Stimulated activated CD4-positive, alpha-beta T cell treated with anti-CD3 and anti-CD28 coated beads, Interleukin-12 subunit alpha, Interleukin-12 subunit beta, amount 100 ng/mL, for 48 hours (primary cell): ENCODE data around the gene RPL10.
"Not testable (repeated sequence)": the region's sequence is repeated elsewhere in the genome, so short reads cannot be mapped to it uniquely, and the experiment has no call there.

ENCODE experiments used
- DNase-seq, 3 donors: peaks; one replicate each; pipeline ENCODE4 v3.0.0-alpha.2; 2020; ENCODE audit warnings: low read depth in 2 of 3, low spot score in 1 of 3

The RPL10 gene

DNA sequence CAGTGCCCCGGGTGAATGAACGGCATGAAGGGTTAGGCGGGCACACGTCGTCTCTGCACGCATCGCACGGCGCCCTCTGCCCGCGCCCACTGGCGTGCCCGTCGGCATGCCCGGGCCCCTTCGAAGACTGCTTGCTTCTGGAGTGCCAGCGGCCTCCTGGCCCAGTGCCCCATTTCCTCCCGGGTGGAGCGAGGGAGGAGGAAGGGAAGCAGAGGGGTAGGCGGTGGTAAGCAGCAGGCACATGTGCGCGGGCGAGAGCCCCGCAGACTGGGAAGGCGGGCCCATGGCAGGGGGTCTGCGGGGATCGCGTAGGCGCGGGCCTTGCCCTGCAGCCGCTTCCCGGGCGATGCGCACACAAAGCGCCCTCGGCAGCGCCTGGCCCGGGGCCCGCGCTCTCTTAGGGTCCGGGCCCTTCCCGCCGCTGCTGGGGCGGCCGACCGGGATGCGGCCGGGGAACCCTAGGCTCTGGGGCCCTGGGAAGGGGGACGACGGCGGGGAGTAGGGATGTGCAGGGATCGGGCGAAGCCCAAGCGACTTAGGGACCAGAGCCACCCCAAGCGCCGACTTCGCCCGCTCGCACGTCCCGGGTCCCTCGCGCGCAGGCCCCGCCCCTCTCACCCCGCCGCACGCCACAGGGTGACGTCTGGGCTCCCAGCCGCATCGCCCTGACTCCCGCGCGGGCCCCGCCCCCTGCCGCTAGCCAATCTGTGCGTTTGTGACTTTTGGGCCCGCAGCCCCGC lies 19.9 kb upstream of the RPL10 start:
- DNase-seq: peak in 1 of 3 donors; percentile 93

DNA sequence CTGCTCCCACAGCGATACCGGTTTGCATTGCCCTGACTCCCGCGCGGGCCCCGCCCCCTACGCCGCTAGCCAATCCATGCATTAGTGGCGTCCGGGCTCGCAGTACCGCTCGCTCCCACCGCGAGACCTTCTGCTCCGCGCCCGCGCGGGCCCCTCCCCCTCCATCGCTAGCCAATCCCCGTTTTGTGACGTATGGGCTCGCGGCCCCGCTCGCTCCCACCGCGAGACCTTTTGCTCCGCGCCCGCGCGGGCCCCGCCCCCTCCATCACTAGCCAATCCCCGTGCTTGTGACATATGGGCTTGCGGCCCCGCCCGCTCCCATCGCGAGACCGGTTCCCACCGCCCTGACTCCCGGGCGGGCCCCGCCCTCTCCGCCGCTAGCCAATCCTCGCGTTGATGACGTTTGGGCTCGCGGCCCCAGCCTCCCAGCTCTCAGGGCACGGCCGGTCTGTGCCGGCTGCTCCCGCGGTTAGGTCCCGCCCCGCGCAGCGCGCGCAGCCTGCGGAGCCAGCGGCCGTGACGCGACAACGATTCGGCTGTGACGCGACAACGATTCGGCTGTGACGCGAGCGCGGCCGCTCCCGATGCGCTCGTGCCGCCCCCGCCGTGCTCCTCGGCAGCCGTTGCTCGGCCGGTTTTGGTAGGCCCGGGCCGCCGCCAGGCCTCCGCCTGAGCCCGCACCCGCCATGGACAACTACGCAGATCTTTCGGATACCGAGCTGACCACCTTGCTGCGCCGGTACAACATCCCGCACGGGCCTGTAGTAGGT lies 19.2 kb upstream of the RPL10 start, which contains the start of gene EMD:
Gene EMD (plus strand): TSS at position 497 of the 770 bp plus-strand sequence. CDS start 190 bp downstream, at position 687.
- DNase-seq: peak; percentile 83 to 94 (median 92)

GRCh38 chrX:154379569-154379951 lies 18.6 kb upstream of the RPL10 start:
- no peak for DNase-seq

DNA sequence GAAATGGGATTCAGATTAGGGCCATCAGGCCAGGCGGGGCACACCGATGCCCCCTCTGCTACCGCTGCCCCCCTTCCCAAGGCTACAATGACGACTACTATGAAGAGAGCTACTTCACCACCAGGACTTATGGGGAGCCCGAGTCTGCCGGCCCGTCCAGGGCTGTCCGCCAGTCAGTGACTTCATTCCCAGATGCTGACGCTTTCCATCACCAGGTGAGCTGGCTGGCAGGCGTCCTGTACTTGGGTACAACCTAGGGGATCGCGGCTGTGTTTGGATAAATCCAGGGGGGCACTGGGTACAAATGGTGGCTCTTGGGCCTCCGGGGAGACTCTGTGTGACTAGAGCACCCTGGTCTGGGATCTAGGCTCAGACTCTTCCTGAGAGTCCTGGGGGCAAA lies 18.0 kb upstream of the RPL10 start:
- no peak for DNase-seq

GRCh38 chrX:154380787-154381186 lies 17.4 kb upstream of the RPL10 start:
- no peak for DNase-seq

- no peak for DNase-seq
These were observed 16.9 kb upstream of the RPL10 start for GRCh38 chrX:154381271-154381670.

DNA sequence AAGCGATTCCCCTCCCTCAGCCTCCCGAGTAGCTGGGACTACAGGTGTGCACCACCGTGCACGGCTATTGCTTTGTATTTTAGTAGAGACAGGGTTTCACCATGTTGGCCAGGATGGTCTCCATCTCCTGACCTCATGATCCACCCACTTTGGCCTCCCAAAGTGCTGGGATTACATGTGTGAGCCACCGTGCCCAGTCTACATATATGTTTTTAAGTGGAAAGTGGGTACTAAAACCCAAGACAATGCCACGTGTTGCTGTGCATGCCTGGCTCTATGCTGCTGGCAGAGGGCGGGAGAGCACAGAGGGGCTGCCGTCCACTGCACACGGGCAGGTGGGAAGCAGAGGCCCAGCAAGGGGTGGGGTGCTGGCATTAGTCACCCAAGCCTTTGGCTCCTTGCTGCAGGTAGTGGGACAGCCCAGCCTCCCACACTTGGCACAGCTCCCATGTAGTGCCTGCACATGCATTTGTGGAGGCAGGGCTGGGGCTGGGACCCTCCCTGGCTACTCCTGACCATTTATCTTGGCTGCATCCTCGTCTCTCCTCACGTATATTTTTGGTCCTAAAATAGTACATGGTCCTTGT lies 15.6 kb upstream of the RPL10 start:
- DNase-seq: no peak

- no peak for DNase-seq
These were observed 14.6 kb upstream of the RPL10 start for GRCh38 chrX:154383359-154384283.

GRCh38 chrX:154384284-154384892 lies 13.8 kb upstream of the RPL10 start:
- DNase-seq: no peak

DNA sequence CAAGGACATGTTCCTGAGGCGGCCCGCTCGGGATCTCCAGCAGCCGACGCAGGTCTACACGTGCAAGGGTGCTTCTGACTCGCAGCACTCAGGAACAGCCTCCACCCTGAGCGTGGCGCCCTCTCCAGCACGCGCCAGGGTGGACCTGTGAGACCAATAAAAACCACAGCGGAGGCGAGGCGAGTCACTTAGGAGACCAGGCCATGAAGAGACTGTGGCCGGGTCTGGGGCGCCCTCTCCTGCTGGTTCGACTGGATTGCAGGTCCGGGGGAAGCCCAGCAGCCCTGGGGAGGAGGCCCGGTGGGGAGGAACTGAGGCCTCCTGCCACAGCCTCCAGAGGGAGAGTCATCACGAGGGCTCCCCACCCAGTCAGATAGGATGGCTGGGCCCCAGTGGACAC lies 10.1 kb upstream of the RPL10 start:
- not testable (repeated sequence) for DNase-seq

DNA sequence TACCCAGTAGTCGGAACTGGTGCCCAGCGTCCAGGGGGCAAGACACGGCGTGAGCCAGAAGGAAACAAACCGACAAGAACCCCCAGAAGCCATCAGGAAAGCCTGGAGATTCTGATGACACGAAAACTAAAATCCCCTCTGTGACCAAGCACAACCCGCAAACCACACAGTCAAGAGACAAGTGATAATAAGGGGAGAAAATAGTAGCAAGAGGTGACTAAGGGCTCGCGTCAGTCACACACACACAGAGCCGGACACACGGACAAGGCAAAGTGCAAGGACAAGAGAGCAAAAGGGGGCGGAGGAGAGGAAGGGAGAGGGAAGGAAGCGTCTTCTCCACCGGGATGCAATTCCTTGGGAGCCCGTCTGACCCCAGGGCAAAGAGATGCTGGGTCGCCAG lies 9.5 kb upstream of the RPL10 start:
- not testable (repeated sequence) for DNase-seq

DNA sequence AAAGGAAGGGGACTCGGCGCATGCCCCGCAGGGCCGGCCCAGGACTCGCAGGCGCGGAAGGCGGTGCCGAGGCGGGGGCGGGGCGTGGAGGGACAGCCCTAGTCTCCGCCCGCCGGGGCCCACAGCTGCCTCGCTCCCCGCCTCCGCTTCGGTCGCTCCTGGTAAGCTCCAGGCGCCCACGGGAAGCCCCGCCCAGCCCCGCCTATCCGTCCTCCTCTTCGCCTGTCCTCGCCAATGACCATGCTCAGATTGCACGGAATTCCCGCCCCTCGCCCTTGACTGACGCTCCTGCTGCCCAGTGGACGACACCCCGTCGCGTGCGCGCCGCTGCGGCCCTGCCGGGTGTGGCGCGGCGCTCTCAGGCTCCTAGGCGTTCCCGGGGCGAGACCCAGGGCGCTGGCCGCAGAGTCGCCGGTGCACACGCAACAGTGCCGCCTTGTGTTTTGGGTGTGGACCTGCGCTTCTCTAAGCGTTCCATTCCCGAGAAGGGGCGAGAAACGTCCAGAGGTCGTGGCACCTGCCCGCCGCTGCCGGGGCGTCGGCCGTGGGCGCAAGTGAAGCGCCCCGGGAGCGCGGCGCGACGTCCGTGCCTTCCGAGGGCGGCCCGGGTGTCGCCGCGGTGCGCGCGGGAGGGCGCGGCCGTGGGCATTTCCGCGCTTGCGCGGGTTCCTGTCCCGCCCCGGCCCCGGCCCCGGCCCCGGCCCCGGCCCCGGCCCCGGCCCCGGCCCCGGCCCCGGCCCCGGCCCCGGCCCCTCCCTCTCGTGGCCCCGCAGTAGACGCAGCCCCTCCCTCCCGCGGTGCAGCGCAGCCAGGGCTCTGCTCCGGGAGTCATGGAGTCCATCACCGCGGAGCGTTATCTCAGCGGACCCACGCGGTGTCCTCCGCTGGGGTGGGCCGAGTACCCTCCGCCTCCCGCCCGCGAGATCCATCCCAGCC lies 8.1 kb upstream of the RPL10 start:
- not testable (repeated sequence) for DNase-seq

- not testable (repeated sequence) for DNase-seq
These were observed 1.8 kb upstream of the RPL10 start for GRCh38 chrX:154396363-154396762.

DNA sequence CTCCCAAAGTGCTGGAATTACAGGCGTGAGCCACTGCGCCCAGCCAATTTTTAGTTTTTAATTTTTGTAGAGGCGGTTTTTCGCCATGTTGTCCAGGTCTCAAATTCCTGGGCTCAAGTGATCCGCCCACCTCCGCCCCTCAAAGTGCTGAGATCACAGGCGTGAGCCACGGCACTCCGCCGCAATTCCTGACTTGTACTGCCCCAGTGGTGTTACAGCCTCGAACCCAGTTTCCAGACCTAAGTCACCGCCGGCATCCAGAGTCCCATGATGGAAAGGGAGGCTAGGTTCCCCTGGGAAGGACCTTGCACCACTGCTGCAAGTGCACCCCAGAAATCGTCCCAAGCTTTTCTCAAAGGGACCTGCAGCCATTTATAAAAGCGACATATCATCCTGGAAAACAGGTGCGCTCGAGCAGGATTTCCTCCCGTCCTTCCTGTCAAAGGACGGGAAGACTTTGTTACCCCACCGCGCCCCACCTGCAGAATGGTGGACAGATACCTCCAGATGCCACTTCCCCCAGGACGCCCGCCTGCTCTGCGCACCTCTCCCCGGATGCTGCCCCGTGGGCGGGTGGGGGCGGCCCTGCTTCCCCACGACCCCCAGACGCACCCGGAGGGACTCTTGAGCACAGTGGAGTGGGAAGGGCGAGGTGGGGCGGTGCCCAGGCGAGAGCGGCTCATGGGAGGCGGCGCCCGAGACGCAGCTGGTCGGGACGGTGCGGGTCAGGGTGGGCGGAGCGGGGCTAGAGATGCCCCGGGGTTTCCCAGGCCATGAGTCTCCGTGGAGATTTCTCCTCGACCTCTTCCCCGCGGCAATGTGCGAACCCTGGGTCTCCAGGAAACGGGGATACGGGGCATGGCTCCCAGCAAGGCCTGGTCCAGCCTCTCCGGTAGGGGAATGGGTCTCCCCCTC lies 947 bp upstream of the RPL10 start:
- DNase-seq: peak; percentile 30 to 64 (median 36)

DNA sequence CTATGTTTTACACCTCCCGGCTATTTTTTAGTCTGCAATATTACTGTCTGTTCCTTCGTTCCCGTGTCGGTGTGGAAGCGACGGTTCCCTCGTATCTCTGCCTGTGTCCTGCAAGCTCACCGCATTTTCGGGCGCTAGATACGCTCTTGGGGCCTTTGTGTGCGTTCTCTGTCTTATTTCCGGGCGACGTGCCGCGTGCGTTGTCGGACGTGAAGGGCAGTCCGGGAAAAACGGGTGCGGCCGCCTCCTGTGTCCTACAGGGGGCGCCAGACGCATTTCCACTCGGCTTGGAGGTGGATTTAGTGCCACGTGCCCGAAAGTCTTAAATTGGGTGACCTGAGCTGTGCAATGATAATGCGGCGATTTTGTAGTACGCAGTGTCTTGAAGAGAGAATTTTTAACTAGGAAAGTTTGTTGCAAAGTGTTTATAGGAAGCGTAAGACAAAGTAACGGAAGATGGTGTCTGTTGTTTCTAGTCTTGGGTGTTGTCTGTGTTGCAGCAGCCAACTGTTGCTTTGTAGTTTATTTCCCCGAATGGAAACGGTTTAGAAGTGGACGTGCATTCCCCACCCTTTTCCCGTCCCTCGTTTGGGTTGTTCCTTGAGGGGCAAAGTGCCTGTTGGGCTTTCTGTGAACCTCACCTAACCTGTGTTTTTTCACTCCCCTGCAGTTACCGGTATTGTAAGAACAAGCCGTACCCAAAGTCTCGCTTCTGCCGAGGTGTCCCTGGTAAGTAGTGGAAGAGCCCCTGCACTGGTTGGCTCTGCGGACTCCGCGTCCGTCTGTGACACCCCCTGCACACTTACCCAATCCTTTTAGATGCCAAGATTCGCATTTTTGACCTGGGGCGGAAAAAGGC lies 720 bp downstream of the RPL10 start:
- DNase-seq: peak; percentile 71 to 76 (median 73)

GRCh38 chrX:154399527-154400368 lies 1.6 kb downstream of the RPL10 start:
- DNase-seq: no peak
